MM.1S (cell line): ENCODE data around the gene ARHGEF11.

ENCODE experiments used
- DNase-seq: peaks from one replicate; pipeline ENCODE4 v3.0.0-alpha.2; 2015
- H2AFZ ChIP-seq: fragments of 300-600 bp; sonication (generic); 2 replicates; pipeline ENCODE4 v1.6.0; 2016; ENCODE audit warnings: antibody characterized with exemption, low read length
- H3F3A ChIP-seq: fragments of 300-600 bp; sonication (generic); 2 replicates; pipeline ENCODE4 v1.6.1; 2016; ENCODE audit warnings: mild to moderate bottlenecking, antibody characterized with exemption, low read length, moderate library complexity, mixed read lengths; ENCODE audit not compliant: insufficient read depth
- H3K27ac ChIP-seq: fragments of 300-600 bp; sonication (generic); 2 replicates; pipeline ENCODE4 v1.5.1; 2016; ENCODE audit warnings: mild to moderate bottlenecking, low read length
- H3K27me3 ChIP-seq: fragments of 300-600 bp; sonication (generic); replicated peaks from 2 replicates; pipeline ENCODE4 v1.6.0; 2016; ENCODE audit warnings: low read length; ENCODE audit not compliant: insufficient read depth
- H3K36me3 ChIP-seq: fragments of 300-600 bp; sonication (generic); replicated peaks from 2 replicates; pipeline ENCODE4 v1.6.1; 2016; ENCODE audit warnings: mild to moderate bottlenecking, low read length, mixed read lengths; ENCODE audit not compliant: insufficient read depth
- H3K4me1 ChIP-seq: fragments of 300-600 bp; sonication (generic); 2 replicates; pipeline ENCODE4 v1.6.1; 2016; ENCODE audit warnings: low read length, mixed read lengths
- H3K4me2 ChIP-seq: fragments of 300-600 bp; sonication (generic); 2 replicates; pipeline ENCODE4 v1.6.0; 2016; ENCODE audit warnings: low read depth, low read length
- H3K4me3 ChIP-seq: fragments of 300-600 bp; sonication (generic); 2 replicates; pipeline ENCODE4 v1.5.1; 2016; ENCODE audit warnings: low read length, mixed read lengths
- H3K79me2 ChIP-seq: fragments of 300-600 bp; sonication (generic); 2 replicates; pipeline ENCODE4 v1.6.1; 2016; ENCODE audit warnings: mixed run types, low read length, mixed read lengths
- H3K9ac ChIP-seq: fragments of 300-600 bp; sonication (generic); 2 replicates; pipeline ENCODE4 v1.6.1; 2016; ENCODE audit warnings: low read length, mixed read lengths
- H3K9me2 ChIP-seq: fragments of 300-600 bp; sonication (generic); replicated peaks from 2 replicates; pipeline ENCODE4 v1.6.1; 2016; ENCODE audit warnings: mild to moderate bottlenecking, low read length, mixed read lengths; ENCODE audit not compliant: insufficient read depth
- H3K9me3 ChIP-seq: fragments of 300-600 bp; sonication (generic); replicated peaks from 2 replicates; pipeline ENCODE4 v1.6.1; 2016; ENCODE audit warnings: mild to moderate bottlenecking, low read length, mixed read lengths; ENCODE audit not compliant: insufficient read depth
- H4K20me1 ChIP-seq: fragments of 300-600 bp; sonication (generic); 2 replicates; pipeline ENCODE4 v1.6.1; 2016; ENCODE audit warnings: mild to moderate bottlenecking, low read length, moderate library complexity, mixed read lengths; ENCODE audit not compliant: insufficient read depth
- EZH2 ChIP-seq: fragments of 300-600 bp; sonication (generic); optimal IDR thresholded peaks from 2 replicates; pipeline ENCODE3; 2017; ENCODE audit warnings: low read depth, mild to moderate bottlenecking, antibody characterized with exemption, low read length, mixed read lengths
- EZH2phosphoT487 ChIP-seq: fragments of 300-600 bp; sonication (generic); IDR thresholded peaks from 2 replicates; pipeline ENCODE4 v1.6.1; 2018; ENCODE audit warnings: antibody characterized with exemption, low read length
- TF ChIP-seq, protein P1 (sequence below): fragments of 300-600 bp; sonication (generic); IDR thresholded peaks from 2 replicates; pipeline ENCODE4 v1.5.1; 2016; ENCODE audit warnings: antibody characterized with exemption, low read length, mixed read lengths

Gene ARHGEF11

GRCh38 chr1:157025856-157026255 is 19.7 kb downstream of the ARHGEF11 start:
- Histone ChIP-seq H3F3A (no peaks in the 10 kb centered on the region), H3K27me3 (no peaks in the 10 kb centered on the region), H3K4me3 (no peak overlapping the region), H2AFZ (no peak overlapping the region), H3K4me2 (no peak overlapping the region), H3K36me3 (no peaks in the 10 kb centered on the region), H3K9ac (no peak overlapping the region), H3K27ac (no peak overlapping the region), H3K9me2 (no peaks in the 10 kb centered on the region), H3K79me2 (peaks cover 5% of the 10 kb centered on the region; the same call in 1 of the 2 replicates), H4K20me1 (no peaks in the 10 kb centered on the region), H3K9me3 (no peaks in the 10 kb centered on the region), H3K4me1 (no peaks in the 10 kb centered on the region)
- DNase-seq = no peak
- TF ChIP-seq EZH2phosphoT487 = no peak
- TF ChIP-seq EZH2 = no peak
- TF ChIP-seq, protein P1, sequence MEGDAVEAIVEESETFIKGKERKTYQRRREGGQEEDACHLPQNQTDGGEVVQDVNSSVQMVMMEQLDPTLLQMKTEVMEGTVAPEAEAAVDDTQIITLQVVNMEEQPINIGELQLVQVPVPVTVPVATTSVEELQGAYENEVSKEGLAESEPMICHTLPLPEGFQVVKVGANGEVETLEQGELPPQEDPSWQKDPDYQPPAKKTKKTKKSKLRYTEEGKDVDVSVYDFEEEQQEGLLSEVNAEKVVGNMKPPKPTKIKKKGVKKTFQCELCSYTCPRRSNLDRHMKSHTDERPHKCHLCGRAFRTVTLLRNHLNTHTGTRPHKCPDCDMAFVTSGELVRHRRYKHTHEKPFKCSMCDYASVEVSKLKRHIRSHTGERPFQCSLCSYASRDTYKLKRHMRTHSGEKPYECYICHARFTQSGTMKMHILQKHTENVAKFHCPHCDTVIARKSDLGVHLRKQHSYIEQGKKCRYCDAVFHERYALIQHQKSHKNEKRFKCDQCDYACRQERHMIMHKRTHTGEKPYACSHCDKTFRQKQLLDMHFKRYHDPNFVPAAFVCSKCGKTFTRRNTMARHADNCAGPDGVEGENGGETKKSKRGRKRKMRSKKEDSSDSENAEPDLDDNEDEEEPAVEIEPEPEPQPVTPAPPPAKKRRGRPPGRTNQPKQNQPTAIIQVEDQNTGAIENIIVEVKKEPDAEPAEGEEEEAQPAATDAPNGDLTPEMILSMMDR = no peak

DNA sequence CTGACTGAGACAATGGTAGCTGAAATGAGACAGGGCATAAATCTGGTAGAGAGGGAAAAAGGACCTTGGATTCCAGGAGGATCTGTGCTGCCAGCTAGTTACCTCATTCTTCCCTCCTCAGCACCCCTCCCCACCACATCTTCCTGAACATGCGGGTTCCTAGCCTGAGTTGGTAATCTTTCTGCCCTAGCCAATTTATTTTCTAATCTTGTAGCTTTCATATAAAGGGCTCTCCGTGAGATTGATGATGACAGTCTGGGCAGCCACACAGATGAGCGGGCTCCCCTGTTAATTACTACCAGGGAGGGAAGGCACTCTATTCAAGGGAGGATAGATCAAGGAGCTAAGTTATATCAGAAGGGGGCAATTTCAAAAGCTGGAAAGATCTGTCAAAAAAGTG is 20.2 kb downstream of the ARHGEF11 start:
- Histone ChIP-seq H3K9ac (no peak overlapping the region), H3K9me3 (0 out of 2 replicates have a peak, but pooled peaks cover 2% of the 10 kb centered on the region), H2AFZ (no peak overlapping the region), H3K36me3 (no peaks in the 10 kb centered on the region), H4K20me1 (no peaks in the 10 kb centered on the region), H3K27me3 (no peaks in the 10 kb centered on the region), H3K4me2 (no peak overlapping the region), H3K79me2 (peaks cover 5% of the 10 kb centered on the region; the same call in 1 of the 2 replicates), H3K4me3 (no peak overlapping the region), H3K4me1 (no peaks in the 10 kb centered on the region), H3K27ac (no peak overlapping the region), H3K9me2 (no peaks in the 10 kb centered on the region), H3F3A (no peaks in the 10 kb centered on the region)
- TF ChIP-seq EZH2phosphoT487 = no peak
- no peak for TF ChIP-seq EZH2
- TF ChIP-seq, protein P1 = no peak
- DNase-seq = no peak

DNA sequence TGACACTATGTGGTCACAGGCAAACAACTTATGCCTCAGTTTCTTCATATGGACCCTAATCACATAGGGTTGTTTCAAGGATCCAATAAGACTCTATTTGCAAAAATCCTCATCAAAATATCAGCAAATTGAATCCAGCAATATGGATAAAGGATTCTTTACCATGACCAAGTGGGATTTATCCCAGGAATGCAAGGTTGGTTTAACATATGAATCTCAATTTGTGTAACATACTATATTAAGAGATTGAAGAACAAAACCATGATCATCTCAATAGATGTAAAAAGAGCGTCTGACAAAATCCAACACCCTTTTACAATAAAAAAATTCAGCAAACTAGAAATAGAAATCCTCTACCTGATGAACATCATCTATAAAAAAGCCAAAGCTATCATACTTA is 23.9 kb downstream of the ARHGEF11 start:
- Histone ChIP-seq H3K9ac (no peak overlapping the region), H3K36me3 (0 out of 2 replicates have a peak, but pooled peaks cover 3% of the 10 kb centered on the region), H3K4me2 (no peak overlapping the region), H4K20me1 (no peaks in the 10 kb centered on the region), H3K27me3 (no peaks in the 10 kb centered on the region), H3K4me1 (no peaks in the 10 kb centered on the region), H3K79me2 (0 out of 2 replicates have a peak, but pooled peaks cover 5% of the 10 kb centered on the region), H2AFZ (no peak overlapping the region), H3K9me2 (no peaks in the 10 kb centered on the region), H3F3A (no peaks in the 10 kb centered on the region), H3K4me3 (no peak overlapping the region), H3K9me3 (0 out of 2 replicates have a peak, but pooled peaks cover 3% of the 10 kb centered on the region), H3K27ac (no peak overlapping the region)
- no peak for DNase-seq
- TF ChIP-seq EZH2 (no peak), EZH2phosphoT487 (no peak)
- TF ChIP-seq, protein P1 = no peak
